HEK293T (cell line): ENCODE measurements around the gene GABRA4.

Experiments
- ARNT ChIP-seq: fragments of 450-650 bp; IDR thresholded peaks from 2 replicates; pipeline ENCODE4 v1.6.1; 2017; ENCODE audit warnings: mild to moderate bottlenecking
- BHLHE40 ChIP-seq: fragments of 450-650 bp; IDR thresholded peaks from 2 replicates; pipeline ENCODE4 v1.6.1; 2016; ENCODE audit warnings: mild to moderate bottlenecking, moderate library complexity, borderline replicate concordance
- FOXM1 ChIP-seq: fragments of 450-650 bp; IDR thresholded peaks from 2 replicates; pipeline ENCODE4 v1.6.1; 2017; ENCODE audit warnings: mild to moderate bottlenecking, borderline replicate concordance
- HDGF ChIP-seq: fragments of 450-650 bp; IDR thresholded peaks from 2 replicates; pipeline ENCODE4 v1.6.1; 2017; ENCODE audit warnings: antibody characterized with exemption, borderline replicate concordance
- PKNOX1 ChIP-seq: fragments of 450-650 bp; IDR thresholded peaks from 2 replicates; pipeline ENCODE4 v1.6.1; 2016
- TARDBP ChIP-seq: fragments of 450-650 bp; IDR thresholded peaks from 2 replicates; pipeline ENCODE4 v1.6.1; 2016

DNA sequence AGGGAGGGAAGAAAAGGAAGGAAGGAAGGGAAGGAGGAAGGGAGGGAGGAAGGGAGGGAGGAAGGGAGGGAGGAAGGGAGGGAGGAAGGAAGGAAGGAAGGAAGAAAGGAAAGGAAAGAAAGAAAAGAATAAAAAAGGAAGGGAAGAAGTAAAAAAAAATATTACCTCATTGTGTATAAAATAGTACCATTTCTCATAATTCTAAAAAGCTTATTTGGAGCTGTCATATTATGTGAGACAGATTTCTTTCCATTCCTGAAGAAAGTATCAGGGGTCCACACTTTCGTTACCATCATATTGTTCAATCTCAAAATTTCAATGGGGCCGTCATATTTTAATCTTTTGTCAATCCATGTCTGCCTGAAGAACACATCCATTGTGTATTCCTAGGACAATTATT lies 16.1 kb downstream of the GABRA4 start:
- no peak for TF ChIP-seq TARDBP
- no peak for TF ChIP-seq FOXM1
- no peak for TF ChIP-seq HDGF
- no peak for TF ChIP-seq PKNOX1
- TF ChIP-seq ARNT: no peak
- no peak for TF ChIP-seq BHLHE40
